Muscle layer of duodenum (tissue), 2 donors: ENCODE results near the gene ELSPBP1.
"Not testable (repeated sequence)": the region's sequence is repeated elsewhere in the genome, so short reads cannot be mapped to it uniquely, and the experiment has no call there.

Source experiments
- H3K27ac ChIP-seq: one replicate; pipeline ENCODE4 v1.7.0; 2013; ENCODE audit warnings: mild to moderate bottlenecking, low read length
- H3K27me3 ChIP-seq: one replicate; pipeline ENCODE4 v1.7.0; 2013; ENCODE audit warnings: low read depth, mild to moderate bottlenecking, control low read depth, low read length
- H3K36me3 ChIP-seq, 2 donors: one replicate each; pipeline ENCODE4 v1.7.0; 2013; ENCODE audit warnings: low read length in 2 of 2, control low read depth in 1 of 2, mild to moderate bottlenecking in 1 of 2; ENCODE audit not compliant: insufficient read depth in 2 of 2, control insufficient read depth in 1 of 2
- H3K4me1 ChIP-seq, 2 donors: one replicate each; pipeline ENCODE4 v1.7.0; 2013; ENCODE audit warnings: low read length in 2 of 2, mild to moderate bottlenecking in 2 of 2, control low read depth in 1 of 2, moderate library complexity in 1 of 2; ENCODE audit not compliant: insufficient read depth in 2 of 2, control insufficient read depth in 1 of 2
- H3K4me3 ChIP-seq, 2 donors: one replicate each; pipeline ENCODE4 v1.7.0; 2013; ENCODE audit warnings: low read length in 2 of 2, low read depth in 1 of 2, mild to moderate bottlenecking in 1 of 2
- H3K9me3 ChIP-seq, 2 donors: one replicate each; pipeline ENCODE4 v1.7.0; 2013; ENCODE audit warnings: low read length in 2 of 2, control low read depth in 1 of 2, mild to moderate bottlenecking in 1 of 2; ENCODE audit not compliant: control insufficient read depth in 1 of 2
- donor health status: healthy.

ELSPBP1 gene

DNA sequence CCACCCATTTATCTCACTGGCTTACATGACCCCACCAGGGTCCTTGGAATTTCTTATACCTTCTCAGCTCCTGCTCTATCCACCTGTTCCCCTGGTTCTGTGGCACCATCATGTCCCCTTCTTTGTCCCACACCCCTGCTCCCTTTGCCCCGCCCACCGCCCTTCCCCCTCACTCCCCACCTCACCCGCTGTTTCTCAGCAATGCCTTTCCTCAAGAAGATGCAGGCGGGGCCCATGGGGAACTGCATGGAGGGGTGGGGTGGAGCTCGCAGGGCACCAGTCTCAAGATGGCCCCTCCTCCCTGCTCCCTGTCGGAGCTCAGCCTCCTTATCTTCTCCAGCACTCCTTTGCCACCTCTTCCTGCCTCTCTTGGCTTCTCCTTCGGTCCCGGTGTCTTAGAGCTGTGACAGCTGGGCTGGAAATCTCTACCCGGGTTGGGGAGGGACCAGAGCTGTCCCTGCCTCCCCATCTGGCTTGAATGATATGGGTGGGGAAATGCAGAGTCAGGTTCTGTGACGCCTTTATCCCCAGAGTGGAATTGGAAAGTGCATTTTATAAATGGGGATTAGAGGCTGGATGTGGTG lies 49.3 kb downstream of the ELSPBP1 start, which contains the start of gene CABP5:
TSS of gene CABP5 (minus strand) at position 405 of the 584 bp plus-strand sequence. CDS start at position 248, 157 bp downstream.
- H3K4me1 ChIP-seq = no peaks in the 10 kb centered on the region
- no peaks in the 10 kb centered on the region for H3K9me3 ChIP-seq
- no peak within 1 kb of the TSS for H3K27ac ChIP-seq
- H3K27me3 ChIP-seq = no peaks in the 10 kb centered on the region
- H3K4me3 ChIP-seq = no peak within 1 kb of the TSS
- peaks cover 0 to 15% of the 10 kb centered on the region in 2 donors for H3K36me3 ChIP-seq

DNA sequence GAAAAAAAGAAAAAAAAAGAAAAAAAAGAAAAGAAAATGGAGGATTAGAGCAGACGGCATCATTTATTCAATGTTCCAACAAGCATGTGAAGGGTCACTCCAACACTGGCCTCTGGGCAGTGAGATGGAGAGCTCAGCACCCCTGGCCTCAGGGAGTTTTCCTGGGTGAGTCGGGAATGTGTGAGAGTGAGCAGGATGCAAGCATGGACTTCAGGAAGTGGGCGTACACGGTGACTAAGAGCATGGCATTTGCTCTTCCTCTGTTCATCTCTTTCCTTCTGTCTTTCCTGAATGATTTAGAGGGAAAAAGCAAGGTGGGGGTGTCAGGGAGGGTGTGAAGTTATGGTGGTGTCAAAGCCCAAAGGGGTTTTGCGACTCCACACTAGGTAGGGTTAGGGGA lies 50.1 kb downstream of the ELSPBP1 start:
- Histone ChIP-seq H3K4me1 (no peaks in the 10 kb centered on the region), H3K9me3 (no peaks in the 10 kb centered on the region), H3K4me3 (no peak overlapping the region), H3K27me3 (no peaks in the 10 kb centered on the region), H3K36me3 (peaks cover 0 to 21% of the 10 kb centered on the region in 2 donors), H3K27ac (no peak overlapping the region)

DNA sequence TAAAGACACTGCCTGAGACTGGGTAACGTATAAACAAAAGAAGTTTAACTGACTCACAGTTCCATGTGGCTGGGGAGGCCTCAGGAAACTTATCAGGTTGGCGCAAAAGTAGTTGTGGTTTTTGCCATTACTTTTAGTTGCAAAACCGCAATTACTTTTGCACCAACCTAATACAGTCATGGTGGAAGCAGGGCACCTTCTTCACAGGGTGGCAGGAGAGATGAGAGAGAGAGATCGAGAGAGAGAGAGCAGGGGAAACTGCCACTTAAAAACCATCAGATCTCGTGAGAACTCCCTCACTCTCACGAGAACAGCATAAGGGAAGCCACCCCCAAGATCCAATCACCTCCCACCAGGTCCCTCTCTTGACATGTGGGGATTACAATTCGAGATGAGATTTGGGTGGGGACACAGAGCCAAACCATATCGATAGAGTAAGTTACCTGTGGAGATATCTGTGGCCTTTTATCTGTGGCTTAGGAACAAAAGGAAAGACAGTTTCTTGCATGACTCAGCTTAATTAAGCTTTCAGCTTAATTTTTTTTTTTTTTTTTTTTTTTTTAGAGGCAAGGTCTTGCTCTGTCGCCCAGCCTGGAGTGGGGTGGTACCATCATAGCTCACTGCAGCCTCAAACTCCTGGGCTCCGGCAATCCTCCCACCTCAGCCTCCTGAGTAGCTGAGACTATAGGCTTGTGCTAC lies 57.1 kb downstream of the ELSPBP1 start:
- Histone ChIP-seq H3K36me3 (peaks cover 8 to 52% of the 10 kb centered on the region in 2 donors), H3K27me3 (no peaks in the 10 kb centered on the region), H3K27ac (no peak overlapping the region), H3K4me3 (no peak overlapping the region), H3K4me1 (no peaks in the 10 kb centered on the region), H3K9me3 (no peaks in the 10 kb centered on the region)

- H3K9me3 ChIP-seq = no peaks in the 10 kb centered on the region
- no peak overlapping the region for H3K27ac ChIP-seq
- no peaks in the 10 kb centered on the region for H3K27me3 ChIP-seq
- H3K4me3 ChIP-seq = no peak overlapping the region
- peaks cover 8 to 42% of the 10 kb centered on the region in 2 donors for H3K36me3 ChIP-seq
- H3K4me1 ChIP-seq = no peaks in the 10 kb centered on the region
Observed at GRCh38 chr19:48053076-48053475, 58.6 kb downstream of the ELSPBP1 start.

DNA sequence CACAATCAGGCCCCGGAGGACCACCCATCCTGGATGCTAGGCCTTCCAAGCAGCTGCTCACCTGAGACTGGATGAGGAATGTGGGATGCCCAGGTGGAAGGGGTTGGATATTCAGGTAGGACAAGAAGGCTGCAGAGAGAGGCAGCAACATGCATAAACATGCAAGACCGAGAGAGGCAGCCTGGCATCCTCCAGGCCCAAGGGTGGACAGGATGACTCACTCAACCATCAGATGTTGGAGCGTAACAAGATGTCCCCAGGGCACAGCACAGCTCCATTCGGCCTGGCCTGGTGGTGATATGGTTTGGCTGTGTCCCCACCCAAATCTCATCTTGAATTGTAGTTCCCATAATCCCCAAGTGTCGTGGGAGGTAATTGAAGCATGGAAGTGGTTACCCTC lies 59.4 kb downstream of the ELSPBP1 start:
- H3K36me3 ChIP-seq = peaks cover 8 to 35% of the 10 kb centered on the region in 2 donors
- no peaks in the 10 kb centered on the region for H3K4me1 ChIP-seq
- H3K9me3 ChIP-seq = no peaks in the 10 kb centered on the region
- H3K27me3 ChIP-seq = no peaks in the 10 kb centered on the region
- no peak overlapping the region for H3K4me3 ChIP-seq
- no peak overlapping the region for H3K27ac ChIP-seq

GRCh38 chr19:48059331-48059730 lies 64.9 kb downstream of the ELSPBP1 start:
- H3K27ac ChIP-seq = no peak overlapping the region
- peaks cover 4 to 19% of the 10 kb centered on the region in 2 donors for H3K36me3 ChIP-seq

DNA sequence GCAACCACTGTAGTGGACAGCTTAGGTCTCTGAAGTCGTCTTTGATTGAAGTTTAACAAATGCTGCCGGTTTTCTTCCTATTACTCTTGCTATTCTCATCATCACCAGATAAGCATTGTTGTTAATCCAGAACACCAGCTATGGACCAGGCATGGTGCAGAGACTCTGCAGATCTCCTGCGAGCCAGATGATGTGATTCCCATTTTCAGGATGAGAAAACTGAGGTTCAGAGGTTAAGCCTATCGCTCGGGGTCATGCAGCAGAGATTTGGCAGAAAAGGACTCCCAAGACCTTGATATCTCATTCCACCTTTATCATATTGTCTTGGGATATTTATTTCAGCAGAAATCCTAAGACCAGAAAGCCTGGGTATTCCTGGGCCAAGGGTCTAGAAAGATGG lies 65.9 kb downstream of the ELSPBP1 start:
- no peak overlapping the region for H3K4me3 ChIP-seq
- peaks cover 0 to 19% of the 10 kb centered on the region in 2 donors for H3K36me3 ChIP-seq
- no peaks in the 10 kb centered on the region for H3K9me3 ChIP-seq
- H3K27ac ChIP-seq = no peak overlapping the region
- H3K27me3 ChIP-seq = no peaks in the 10 kb centered on the region
- no peaks in the 10 kb centered on the region for H3K4me1 ChIP-seq

More at GRCh38 chr19:48059331-48059730, 64.9 kb downstream of the ELSPBP1 start:
- no peak overlapping the region for H3K4me3 ChIP-seq
- no peaks in the 10 kb centered on the region for H3K4me1 ChIP-seq
- H3K27me3 ChIP-seq = no peaks in the 10 kb centered on the region
- no peaks in the 10 kb centered on the region for H3K9me3 ChIP-seq

DNA sequence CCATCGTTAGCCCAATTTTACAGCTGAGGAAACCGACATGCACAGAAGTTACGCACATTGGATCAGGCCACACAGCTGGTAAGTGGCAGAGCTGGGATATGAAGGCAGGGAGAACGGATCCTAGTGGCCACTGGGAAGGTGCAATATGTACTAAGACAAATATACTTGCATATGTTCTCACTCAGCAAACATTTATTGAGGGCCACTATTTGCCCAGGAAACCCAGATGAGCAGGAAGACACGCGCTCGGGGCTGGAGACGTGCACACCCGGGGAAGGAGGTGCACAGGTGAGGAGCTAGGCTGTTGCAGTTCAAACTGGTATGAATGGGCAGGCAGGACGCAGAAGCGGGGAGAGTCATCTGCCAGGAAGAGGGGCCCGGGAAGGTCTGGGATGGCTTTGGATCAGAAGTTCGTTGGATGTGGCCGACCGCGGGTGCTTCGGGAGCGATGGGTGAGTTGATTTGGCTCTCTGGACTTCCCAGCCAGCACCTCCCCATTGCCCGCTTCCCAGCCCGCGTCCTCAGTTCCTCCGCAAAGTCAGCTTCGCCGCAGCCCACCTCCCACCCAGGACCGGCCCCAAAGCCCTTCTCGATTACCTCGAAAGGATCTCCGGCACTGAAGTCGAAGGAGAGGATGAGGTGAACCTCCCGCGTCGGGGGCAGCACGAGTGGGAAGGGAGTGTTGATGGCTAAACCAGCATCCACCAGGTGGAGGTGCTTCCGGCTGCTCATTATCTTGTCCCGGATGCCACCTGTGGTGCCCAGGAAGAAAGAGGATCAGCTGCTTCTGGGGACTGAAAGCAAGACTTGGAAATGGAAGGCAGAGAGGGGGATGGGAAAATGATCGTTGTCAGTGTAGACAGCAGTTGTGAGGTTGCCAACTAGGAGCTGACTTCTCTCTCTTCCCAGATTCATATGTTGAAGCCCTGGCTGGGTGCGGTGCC lies 67.2 kb downstream of the ELSPBP1 start:
- no peak overlapping the region for H3K27ac ChIP-seq
- peaks cover 0 to 25% of the 10 kb centered on the region in 2 donors for H3K36me3 ChIP-seq

DNA sequence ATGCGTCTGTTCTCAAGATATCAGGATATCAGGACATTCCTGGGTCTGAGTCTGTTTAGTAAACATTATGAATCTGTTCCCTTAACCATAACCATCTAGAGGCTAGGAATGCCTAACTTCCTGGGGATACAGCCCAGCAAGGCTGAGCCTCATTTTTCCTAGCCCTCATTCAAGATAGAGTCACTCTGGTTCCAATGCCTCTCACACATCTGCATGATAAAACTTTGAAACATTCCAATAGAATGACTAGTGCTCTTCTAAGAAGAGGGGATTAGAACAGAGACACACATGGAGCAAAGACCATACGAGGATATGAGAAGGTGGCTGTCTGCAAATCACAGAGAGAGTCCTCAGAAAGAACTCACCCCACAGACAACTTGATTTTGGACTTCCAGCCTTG lies 70.1 kb downstream of the ELSPBP1 start:
- Histone ChIP-seq H3K4me1 (no peaks in the 10 kb centered on the region), H3K27me3 (no peaks in the 10 kb centered on the region), H3K27ac (no peak overlapping the region), H3K9me3 (no peaks in the 10 kb centered on the region), H3K36me3 (peaks cover 0 to 35% of the 10 kb centered on the region in 2 donors), H3K4me3 (no peak overlapping the region)

More for the DNA sequence above, 67.2 kb downstream of the ELSPBP1 start:
- Histone ChIP-seq H3K4me1 (no peaks in the 10 kb centered on the region), H3K27me3 (no peaks in the 10 kb centered on the region), H3K4me3 (no peak overlapping the region), H3K9me3 (no peaks in the 10 kb centered on the region)

DNA sequence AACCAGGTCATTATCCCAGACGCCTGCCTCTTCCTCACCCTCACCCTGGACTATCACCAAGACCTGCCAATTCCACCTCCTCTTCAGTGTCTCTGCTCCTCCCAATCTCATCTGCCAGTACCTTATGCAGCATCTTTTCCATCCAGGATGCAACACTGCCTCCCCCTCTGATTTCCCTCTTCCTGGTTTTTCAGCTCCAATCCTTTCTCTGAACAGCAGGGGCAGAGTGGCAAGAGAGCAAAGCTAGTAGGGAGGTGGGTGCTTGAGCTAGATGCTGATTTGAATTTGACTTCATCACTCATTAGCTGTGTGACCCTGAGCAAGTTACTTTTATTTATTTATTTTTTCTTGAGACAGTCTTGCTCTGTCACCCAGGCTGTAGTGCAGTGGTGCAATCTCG lies 75.0 kb downstream of the ELSPBP1 start:
- Histone ChIP-seq H3K36me3 (peaks cover 0 to 39% of the 10 kb centered on the region in 2 donors), H3K27me3 (no peaks in the 10 kb centered on the region), H3K4me3 (no peak overlapping the region), H3K9me3 (no peaks in the 10 kb centered on the region), H3K4me1 (no peaks in the 10 kb centered on the region), H3K27ac (no peak overlapping the region)

GRCh38 chr19:48070177-48070769 lies 75.8 kb downstream of the ELSPBP1 start:
- not testable (repeated sequence) for H3K27ac ChIP-seq, H3K9me3 ChIP-seq, H3K4me3 ChIP-seq, H3K27me3 ChIP-seq, H3K4me1 ChIP-seq
- peaks cover 0 to 42% of the 10 kb centered on the region in 2 donors for H3K36me3 ChIP-seq
